K562 (cell line): ENCODE data around the gene CXCR2. TPM values are rescaled to one million over a fixed set of nuclear protein-coding genes. Genes with fewer than 3 reads are reported as not detected.

ENCODE experiments used
- ATAC-seq: fragments of 200-7000 bp; cut with Tn5 transposase; 3 replicates; pipeline ENCODE4 v1.9.1; 2020; ENCODE audit warnings: moderate library complexity
- BruUV-seq: library from RNA; stranded (reverse); fragments of 400-500 nt; replicated peaks from 2 replicates; lab custom pipeline; 2021; lab: Mats Ljungman, UMichigan
- CTCF ChIA-PET: fragments of 300-600 bp; formaldehyde crosslinking; extraction: SDS; loops from one replicate; lab custom pipeline; 2021; ENCODE audit warnings: low intra/inter-chr PET ratio; lab: Yijun Ruan, JAX
- POLR2A ChIA-PET: fragments of 300-600, 350-650 bp; sonication (Branson Sonifier 250); formaldehyde crosslinking; extraction: SDS; loops from one replicate; lab custom pipeline; 2021; ENCODE audit warnings: antibody characterized with exemption, inconsistent platforms; lab: Yijun Ruan, JAX
- DNase-seq, 4 experiments: peaks; one replicate each; pipeline versions ENCODE4 v3.0.0 to v3.0.0-alpha.2; 2011 to 2018; ENCODE audit warnings: low spot score in 3 of 4, mixed read lengths in 3 of 4; ENCODE audit errors: extremely low read depth in 1 of 4
- FAIRE-seq: peaks from 2 replicates; lab custom pipeline; 2011; peaks lifted over from hg19 to GRCh38; lab: Jason Lieb, UNC
- H2AFZ ChIP-seq: 2 replicates; pipeline ENCODE4 v1.6.0; 2011; ENCODE audit warnings: low read depth, low read length, control low read depth, inconsistent platforms
- H3K27ac ChIP-seq: fragments of 200-600 bp; 3 replicates; pipeline ENCODE4 v1.8.0; 2011; ENCODE audit warnings: low read depth, mild to moderate bottlenecking, control low read depth, inconsistent platforms, low read length, moderate library complexity, mixed read lengths; ENCODE audit errors: extremely low read depth
- H3K27me3 ChIP-seq, 2 experiments: fragments of 300-600 bp in 1 of 2; 2 replicates in 1 of 2; 3 replicates in 1 of 2; pipeline versions ENCODE4 v1.6.0 to v1.8.0; 2011; ENCODE audit warnings: inconsistent platforms in 2 of 2, low read length in 2 of 2, mild to moderate bottlenecking in 1 of 2, mixed read lengths in 1 of 2, moderate library complexity in 1 of 2; ENCODE audit not compliant: control insufficient read depth in 2 of 2, insufficient read depth in 2 of 2
- H3K36me3 ChIP-seq: fragments of 300-600 bp; 3 replicates; pipeline ENCODE4 v1.8.0; 2011; ENCODE audit warnings: mild to moderate bottlenecking, low read length, inconsistent platforms; ENCODE audit not compliant: control insufficient read depth, insufficient read depth
- H3K4me1 ChIP-seq, 2 experiments: fragments of 200-600 bp in 1 of 2; replicated peaks in 1 of 2; 2 replicates in 1 of 2; 3 replicates in 1 of 2; pipeline versions ENCODE4 v1.5.1 to v1.8.0; 2011; ENCODE audit warnings: inconsistent platforms in 2 of 2, low read length in 2 of 2, mild to moderate bottlenecking in 1 of 2, mixed read lengths in 1 of 2, moderate library complexity in 1 of 2; ENCODE audit not compliant: control insufficient read depth in 2 of 2, insufficient read depth in 2 of 2
- H3K4me2 ChIP-seq: 2 replicates; pipeline ENCODE4 v1.6.1; 2011; ENCODE audit warnings: low read length, control low read depth, inconsistent platforms, mixed read lengths; ENCODE audit not compliant: insufficient read depth
- H3K4me3 ChIP-seq: fragments of 200-600 bp; sonication (generic), shearing (Covaris generic); 2 replicates; pipeline ENCODE4 v1.5.1; 2016; ENCODE audit warnings: control low read depth, inconsistent platforms
- H3K79me2 ChIP-seq: fragments of 200-600 bp; 3 replicates; pipeline ENCODE4 v1.8.0; 2011; ENCODE audit warnings: low read length, inconsistent platforms; ENCODE audit not compliant: control insufficient read depth, insufficient read depth
- H3K9ac ChIP-seq, 2 experiments: 2 replicates each; pipeline versions ENCODE4 v1.6.0 to v1.6.1; 2011; ENCODE audit warnings: low read depth in 2 of 2, low read length in 2 of 2, control low read depth in 1 of 2, inconsistent platforms in 1 of 2, mild to moderate bottlenecking in 1 of 2, mixed read lengths in 1 of 2; ENCODE audit not compliant: insufficient read depth in 1 of 2
- H3K9me1 ChIP-seq: one replicate; pipeline ENCODE4 v1.6.0; 2011; ENCODE audit warnings: inconsistent platforms, mild to moderate bottlenecking, low read length, moderate library complexity; ENCODE audit not compliant: control insufficient read depth, insufficient read depth
- H3K9me3 ChIP-seq: replicated peaks from 2 replicates; pipeline ENCODE4 v1.5.1; 2011; ENCODE audit warnings: low read depth, low read length, inconsistent platforms; ENCODE audit not compliant: control insufficient read depth, insufficient read depth
- H4K20me1 ChIP-seq: replicated peaks from 2 replicates; pipeline ENCODE4 v1.6.1; 2011; ENCODE audit warnings: low read length, inconsistent platforms, mixed read lengths; ENCODE audit not compliant: control insufficient read depth, insufficient read depth
- BHLHE40 ChIP-seq: IDR thresholded peaks from 2 replicates; pipeline ENCODE4 v1.6.1; 2011; ENCODE audit warnings: low read length, improper control_type of control experiment
- CTCF ChIP-seq, 3 experiments: IDR thresholded peaks in 2 of 3; conservative IDR thresholded peaks in 1 of 3; 2 replicates each; pipeline ENCODE4 v1.5.1; 2011 to 2012; ENCODE audit warnings: low read length in 3 of 3, mild to moderate bottlenecking in 3 of 3, control low read depth in 2 of 3, improper control_type of control experiment in 1 of 3, inconsistent platforms in 1 of 3, low read depth in 1 of 3, mixed read lengths in 1 of 3, moderate library complexity in 1 of 3; ENCODE audit not compliant: insufficient read depth in 2 of 3
- CTCFL ChIP-seq: IDR thresholded peaks from 2 replicates; pipeline ENCODE4 v1.6.1; 2011; ENCODE audit warnings: borderline replicate concordance, low read depth, mild to moderate bottlenecking, moderate library complexity, low read length; ENCODE audit not compliant: insufficient read depth, poor library complexity, severe bottlenecking
- ELF1 ChIP-seq: fragments of 200-800 bp; sonication (Bioruptor generic); IDR thresholded peaks from 2 replicates; pipeline ENCODE4 v1.6.1; 2016; ENCODE audit warnings: missing genetic modification characterization, missing compliant biosample characterization
- KLF16 ChIP-seq: IDR thresholded peaks from 2 replicates; pipeline ENCODE4 v1.6.1; 2016; ENCODE audit warnings: antibody characterized with exemption
- RAD21 ChIP-seq, 2 experiments: fragments of 250-450 bp in 1 of 2; fragments of 450-650 bp in 1 of 2; sonication (Bioruptor Pico) in 1 of 2; formaldehyde crosslinking in 1 of 2; IDR thresholded peaks in 1 of 2; conservative IDR thresholded peaks in 1 of 2; 2 replicates each; pipeline versions ENCODE4 v1.4.0 to v1.8.0; 2020 to 2022; ENCODE audit warnings: mild to moderate bottlenecking in 2 of 2, moderate library complexity in 1 of 2
- ZNF140 ChIP-seq: fragments of 250-450 bp; sonication (Bioruptor Pico); IDR thresholded peaks from 2 replicates; pipeline ENCODE4 v1.8.0; 2021; ENCODE audit warnings: moderate library complexity, mild to moderate bottlenecking, inconsistent platforms
- WGBS: fragments of 100-300 bp; shearing (Covaris generic); methylation state at CpG from one replicate; pipeline ENCODE4 v1.1.6; 2016; ENCODE audit warnings: low coverage, mixed read lengths; ENCODE audit not compliant: insufficient coverage; ENCODE audit errors: missing lambda C conversion rate; 5-methylcytosine and 5-hydroxymethylcytosine counted together
- in situ Hi-C: fragments of 300-500 bp; cut with MboI; formaldehyde crosslinking; loops from 4 replicates; pipeline ENCODE4 v1.15.0; 2018; ENCODE audit warnings: inconsistent platforms, mixed read lengths
- intact Hi-C: fragments of 100-400 bp; cut with micrococcal nuclease; formaldehyde crosslinking; loops from 2 replicates; pipeline ENCODE4 v1.14.2; 2022
- polyA plus RNA-seq, 8 experiments: library from polyadenylated mRNA; depleted of rRNA in 4 of 8; stranded (reverse) in 5 of 8; unstranded in 3 of 8; fragments of >200 nt; fragmentation: Nextera tagmentation in 2 of 8; fragmentation: Illumina TruSeq in 1 of 8; extraction: Ambion mirVana in 2 of 8; extraction: Trizol in 1 of 8; gene quantifications; 2 replicates each; pipeline versions ENCODE4 v1.2.1 to v1.2.3, GENCODE V29; 2011 to 2014; ENCODE audit warnings: inconsistent platforms in 1 of 8, missing spikeins in 1 of 8
- total RNA-seq, 7 experiments: library from RNA; depleted of rRNA in 6 of 7; stranded (reverse); fragments of >200 nt in 6 of 7; fragmentation: Illumina TruSeq in 2 of 7; extraction: Trizol in 2 of 7; gene quantifications; 2 replicates each; pipeline versions ENCODE4 v1.2.1 to v1.2.3, GENCODE V29; 2011 to 2021; ENCODE audit warnings: low replicate concordance in 1 of 7

Gene CXCR2
- total and polyA plus RNA-seq, 9 of the 15 experiments (the other 6 are each of a cell fraction or from before 2014, with no cell fraction given), result not detected

GRCh38 chr2:218168635-218169462 lies 43.0 kb downstream of the CXCR2 start:
- ChIA-PET POLR2A (no interaction called here), CTCF (interaction anchor here (0.9 to 1.5 kb wide), 2 partner anchors 89 to 678 kb away, joined by 3 read pairs; no protein-coding TSS in a partner anchor)
- no peak for TF ChIP-seq BHLHE40
- TF ChIP-seq ZNF140 (CRISPR knock-in tag), result no peak
- no peak for TF ChIP-seq ELF1 (tag)
- TF ChIP-seq CTCFL, result peak; percentile 52
- TF ChIP-seq RAD21 (CRISPR knock-in tag; conservative IDR thresholded peaks at IDR 0.05 in 1 of 2, IDR thresholded peaks at IDR 0.05 in 1 of 2), result peak; percentile 23 to 58
- TF ChIP-seq KLF16, result 0 out of 2 replicates have a peak, but pooled peaks have one; percentile 21
- TF ChIP-seq CTCF (IDR thresholded peaks at IDR 0.05 in 2 of 3, conservative IDR thresholded peaks at IDR 0.05 in 1 of 3; ENCODE audit: insufficient read depth in 2 of 3, low read depth in 1 of 3, low read length in 3 of 3), result peak; percentile 69 to 79 (median 70)
- no peak overlapping the region for H2AFZ ChIP-seq
- H3K4me2 ChIP-seq, result no peak overlapping the region
- no peaks in the 10 kb centered on the region; a peak in 2 of 5 replicates for H3K4me1 ChIP-seq
- H3K9me1 ChIP-seq, result no peaks in the 10 kb centered on the region
- H3K9me3 ChIP-seq, result no peaks in the 10 kb centered on the region
- H3K27ac ChIP-seq, result no peak overlapping the region
- H4K20me1 ChIP-seq, result no peaks in the 10 kb centered on the region
- no peak overlapping the region for H3K4me3 ChIP-seq
- DNase-seq (peak; percentile 62 to 69 (median 66)), FAIRE-seq (peak; percentile 74), ATAC-seq (peak; percentile 95)
- no peaks in the 10 kb centered on the region for H3K36me3 ChIP-seq
- peaks cover 11 to 17% of the 10 kb centered on the region in 2 experiments; a peak in 4 of 5 replicates for H3K27me3 ChIP-seq
- no peaks in the 10 kb centered on the region for H3K79me2 ChIP-seq
- 2% methylated on average over 9 of the region's 9 CpGs for WGBS
- H3K9ac ChIP-seq, result no peak overlapping the region
- BruUV-seq, result no TSS peak
- in situ Hi-C loops, result loop anchor here (5.0 kb wide), 1 partner anchor 88 kb away; no protein-coding TSS in a partner anchor
- intact Hi-C loops, result loop anchor here (5.0 kb wide), 2 partner anchors 88 to 678 kb away; no protein-coding TSS in a partner anchor
